ENCODE results near the gene DEK. TPM values are rescaled to one million over a fixed set of nuclear protein-coding genes. Genes with fewer than 3 reads are reported as not detected.
"Not testable (repeated sequence)": the region's sequence is repeated elsewhere in the genome, so short reads cannot be mapped to it uniquely, and the experiment has no call there.

Gene DEK
- total RNA-seq, 1 experiment from 2014 or later, result 234 TPM

DNA sequence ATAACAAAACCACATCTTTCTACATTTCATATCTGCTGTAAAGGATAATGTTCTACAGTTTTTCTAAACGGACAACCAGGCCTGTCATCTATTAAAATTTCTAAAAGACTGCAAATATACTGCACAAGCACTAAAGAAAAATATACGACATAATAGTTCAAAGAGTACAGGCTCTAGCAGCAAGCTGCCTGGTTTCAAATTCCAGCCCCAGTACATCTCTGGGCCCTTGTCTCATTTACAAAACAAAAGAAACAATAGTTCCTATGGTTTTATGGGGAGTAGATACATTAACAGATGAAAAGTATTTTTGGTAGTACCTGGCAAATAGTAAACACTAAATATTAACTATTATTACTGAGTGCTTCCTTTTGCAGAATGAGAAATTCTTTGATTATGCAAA, 24.1 kb downstream of the DEK start:
- no peak overlapping the region for H3K4me3 ChIP-seq (ENCODE audit: low read depth, low read length, poor library complexity, severe bottlenecking)
- intact Hi-C loops (cut with micrococcal nuclease; ENCODE audit: unreplicated experiment), result no loop called here

GRCh38 chr6:18237167-18237566, 27.2 kb downstream of the DEK start:
- Histone ChIP-seq H3K9me3 (ENCODE audit: low read depth, low read length, poor library complexity, severe bottlenecking) (no peaks in the 10 kb centered on the region), H3K4me3 (ENCODE audit: low read depth, low read length, poor library complexity, severe bottlenecking) (no peak overlapping the region), H3K36me3 (ENCODE audit: insufficient read depth, low read length, poor library complexity, severe bottlenecking) (peaks cover 84% of the 10 kb centered on the region), H3K4me1 (ENCODE audit: insufficient read depth, low read length, poor library complexity, severe bottlenecking) (no peaks in the 10 kb centered on the region), H3K27me3 (replicated peaks; ENCODE audit: insufficient read depth, low read depth, low read length, poor library complexity) (no peaks in the 10 kb centered on the region), H3K27ac (ENCODE audit: low read depth, low read length, poor library complexity, severe bottlenecking) (no peak overlapping the region)
- DNase-seq (ENCODE audit: low spot score), result no peak
- ChIA-PET POLR2A (ENCODE audit: low non-redundant PET) (no interaction called here), CTCF (no interaction called here)
- intact Hi-C loops (cut with micrococcal nuclease; ENCODE audit: unreplicated experiment), result no loop called here
- BruUV-seq (replicated peaks), result no TSS peak
- no peak for TF ChIP-seq EZH2 (IDR thresholded peaks at IDR 0.05; ENCODE audit: borderline replicate concordance, low read depth, low read length, poor library complexity, severe bottlenecking)
- TF ChIP-seq, protein P1, sequence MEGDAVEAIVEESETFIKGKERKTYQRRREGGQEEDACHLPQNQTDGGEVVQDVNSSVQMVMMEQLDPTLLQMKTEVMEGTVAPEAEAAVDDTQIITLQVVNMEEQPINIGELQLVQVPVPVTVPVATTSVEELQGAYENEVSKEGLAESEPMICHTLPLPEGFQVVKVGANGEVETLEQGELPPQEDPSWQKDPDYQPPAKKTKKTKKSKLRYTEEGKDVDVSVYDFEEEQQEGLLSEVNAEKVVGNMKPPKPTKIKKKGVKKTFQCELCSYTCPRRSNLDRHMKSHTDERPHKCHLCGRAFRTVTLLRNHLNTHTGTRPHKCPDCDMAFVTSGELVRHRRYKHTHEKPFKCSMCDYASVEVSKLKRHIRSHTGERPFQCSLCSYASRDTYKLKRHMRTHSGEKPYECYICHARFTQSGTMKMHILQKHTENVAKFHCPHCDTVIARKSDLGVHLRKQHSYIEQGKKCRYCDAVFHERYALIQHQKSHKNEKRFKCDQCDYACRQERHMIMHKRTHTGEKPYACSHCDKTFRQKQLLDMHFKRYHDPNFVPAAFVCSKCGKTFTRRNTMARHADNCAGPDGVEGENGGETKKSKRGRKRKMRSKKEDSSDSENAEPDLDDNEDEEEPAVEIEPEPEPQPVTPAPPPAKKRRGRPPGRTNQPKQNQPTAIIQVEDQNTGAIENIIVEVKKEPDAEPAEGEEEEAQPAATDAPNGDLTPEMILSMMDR (conservative IDR thresholded peaks at IDR 0.05; ENCODE audit: low read depth, low read length), result no peak

More for the DNA sequence above, 24.1 kb downstream of the DEK start:
- DNase-seq (ENCODE audit: low spot score), result no peak
- CTCF ChIA-PET, result no interaction called here
- TF ChIP-seq, protein P1 (conservative IDR thresholded peaks at IDR 0.05; ENCODE audit: low read depth, low read length), result no peak
- TF ChIP-seq EZH2 (IDR thresholded peaks at IDR 0.05; ENCODE audit: borderline replicate concordance, low read depth, low read length, poor library complexity, severe bottlenecking), result no peak
- POLR2A ChIA-PET (ENCODE audit: low non-redundant PET), result no interaction called here
- Histone ChIP-seq H3K36me3 (ENCODE audit: insufficient read depth, low read length, poor library complexity, severe bottlenecking) (peaks cover 98% of the 10 kb centered on the region), H3K27ac (ENCODE audit: low read depth, low read length, poor library complexity, severe bottlenecking) (no peak overlapping the region), H3K4me1 (ENCODE audit: insufficient read depth, low read length, poor library complexity, severe bottlenecking) (no peaks in the 10 kb centered on the region), H3K27me3 (replicated peaks; ENCODE audit: insufficient read depth, low read depth, low read length, poor library complexity) (no peaks in the 10 kb centered on the region), H3K9me3 (ENCODE audit: low read depth, low read length, poor library complexity, severe bottlenecking) (no peaks in the 10 kb centered on the region)
- BruUV-seq (replicated peaks), result no TSS peak

- CTCF ChIA-PET, result no interaction called here
- BruUV-seq (replicated peaks), result no TSS peak
- POLR2A ChIA-PET (ENCODE audit: low non-redundant PET), result no interaction called here
- no peak for DNase-seq (ENCODE audit: low spot score)
- H3K36me3 ChIP-seq (ENCODE audit: insufficient read depth, low read length, poor library complexity, severe bottlenecking), result peaks cover 74% of the 10 kb centered on the region
- no peaks in the 10 kb centered on the region for H3K27me3 ChIP-seq (replicated peaks; ENCODE audit: insufficient read depth, low read depth, low read length, poor library complexity)
- intact Hi-C loops (cut with micrococcal nuclease; ENCODE audit: unreplicated experiment), result no loop called here
- H3K4me3 ChIP-seq (ENCODE audit: low read depth, low read length, poor library complexity, severe bottlenecking), result no peak overlapping the region
- no peak overlapping the region for H3K27ac ChIP-seq (ENCODE audit: low read depth, low read length, poor library complexity, severe bottlenecking)
- H3K4me1 ChIP-seq (ENCODE audit: insufficient read depth, low read length, poor library complexity, severe bottlenecking), result no peaks in the 10 kb centered on the region
- H3K9me3 ChIP-seq (ENCODE audit: low read depth, low read length, poor library complexity, severe bottlenecking), result no peaks in the 10 kb centered on the region
- no peak for TF ChIP-seq EZH2 (IDR thresholded peaks at IDR 0.05; ENCODE audit: borderline replicate concordance, low read depth, low read length, poor library complexity, severe bottlenecking)
Measured at GRCh38 chr6:18235524-18235923, 28.8 kb downstream of the DEK start.

GRCh38 chr6:18234564-18234963, 29.8 kb downstream of the DEK start:
- no peak for DNase-seq (ENCODE audit: low spot score)
- no peak for TF ChIP-seq EZH2 (IDR thresholded peaks at IDR 0.05; ENCODE audit: borderline replicate concordance, low read depth, low read length, poor library complexity, severe bottlenecking)
- TF ChIP-seq, protein P1 (conservative IDR thresholded peaks at IDR 0.05; ENCODE audit: low read depth, low read length), result no peak
- POLR2A ChIA-PET (ENCODE audit: low non-redundant PET), result no interaction called here
- Histone ChIP-seq H3K4me3 (ENCODE audit: low read depth, low read length, poor library complexity, severe bottlenecking) (no peak overlapping the region), H3K4me1 (ENCODE audit: insufficient read depth, low read length, poor library complexity, severe bottlenecking) (no peaks in the 10 kb centered on the region), H3K36me3 (ENCODE audit: insufficient read depth, low read length, poor library complexity, severe bottlenecking) (peaks cover 68% of the 10 kb centered on the region), H3K27ac (ENCODE audit: low read depth, low read length, poor library complexity, severe bottlenecking) (no peak overlapping the region), H3K9me3 (ENCODE audit: low read depth, low read length, poor library complexity, severe bottlenecking) (no peaks in the 10 kb centered on the region), H3K27me3 (replicated peaks; ENCODE audit: insufficient read depth, low read depth, low read length, poor library complexity) (no peaks in the 10 kb centered on the region)
- CTCF ChIA-PET, result no interaction called here
- intact Hi-C loops (cut with micrococcal nuclease; ENCODE audit: unreplicated experiment), result no loop called here
- TSS peak; percentile 3 for BruUV-seq (replicated peaks)

GRCh38 chr6:18233770-18234169, 30.6 kb downstream of the DEK start:
- H3K4me3 ChIP-seq (ENCODE audit: low read depth, low read length, poor library complexity, severe bottlenecking); DNase-seq (ENCODE audit: low spot score); intact Hi-C loops (cut with micrococcal nuclease; ENCODE audit: unreplicated experiment); H3K27me3 ChIP-seq (replicated peaks; ENCODE audit: insufficient read depth, low read depth, low read length, poor library complexity); H3K27ac ChIP-seq (ENCODE audit: low read depth, low read length, poor library complexity, severe bottlenecking); H3K9me3 ChIP-seq (ENCODE audit: low read depth, low read length, poor library complexity, severe bottlenecking); POLR2A ChIA-PET (ENCODE audit: low non-redundant PET); CTCF ChIA-PET; H3K4me1 ChIP-seq (ENCODE audit: insufficient read depth, low read length, poor library complexity, severe bottlenecking); BruUV-seq (replicated peaks): not testable (repeated sequence)
- peaks cover 66% of the 10 kb centered on the region for H3K36me3 ChIP-seq (ENCODE audit: insufficient read depth, low read length, poor library complexity, severe bottlenecking)

Measured in A673 (cell line).